ES-I3 (cell line): ENCODE data around the gene PDK2.

Experiments
- H3K36me3 ChIP-seq: 2 replicates; pipeline ENCODE4 v1.6.1; 2013; ENCODE audit warnings: mild to moderate bottlenecking, low read length, control low read depth, moderate library complexity; ENCODE audit not compliant: insufficient read depth
- H3K4me1 ChIP-seq: 2 replicates; pipeline ENCODE4 v1.6.1; 2013; ENCODE audit warnings: mild to moderate bottlenecking, control low read depth, low read length; ENCODE audit not compliant: insufficient read depth
- H3K9ac ChIP-seq: 2 replicates; pipeline ENCODE4 v1.6.1; 2013; ENCODE audit warnings: low read depth, mild to moderate bottlenecking, low read length, moderate library complexity
- H3K9me3 ChIP-seq: 2 replicates; pipeline ENCODE4 v1.6.1; 2013; ENCODE audit warnings: mild to moderate bottlenecking, low read length, moderate library complexity; ENCODE audit not compliant: control insufficient read depth, insufficient read depth

Gene PDK2

DNA sequence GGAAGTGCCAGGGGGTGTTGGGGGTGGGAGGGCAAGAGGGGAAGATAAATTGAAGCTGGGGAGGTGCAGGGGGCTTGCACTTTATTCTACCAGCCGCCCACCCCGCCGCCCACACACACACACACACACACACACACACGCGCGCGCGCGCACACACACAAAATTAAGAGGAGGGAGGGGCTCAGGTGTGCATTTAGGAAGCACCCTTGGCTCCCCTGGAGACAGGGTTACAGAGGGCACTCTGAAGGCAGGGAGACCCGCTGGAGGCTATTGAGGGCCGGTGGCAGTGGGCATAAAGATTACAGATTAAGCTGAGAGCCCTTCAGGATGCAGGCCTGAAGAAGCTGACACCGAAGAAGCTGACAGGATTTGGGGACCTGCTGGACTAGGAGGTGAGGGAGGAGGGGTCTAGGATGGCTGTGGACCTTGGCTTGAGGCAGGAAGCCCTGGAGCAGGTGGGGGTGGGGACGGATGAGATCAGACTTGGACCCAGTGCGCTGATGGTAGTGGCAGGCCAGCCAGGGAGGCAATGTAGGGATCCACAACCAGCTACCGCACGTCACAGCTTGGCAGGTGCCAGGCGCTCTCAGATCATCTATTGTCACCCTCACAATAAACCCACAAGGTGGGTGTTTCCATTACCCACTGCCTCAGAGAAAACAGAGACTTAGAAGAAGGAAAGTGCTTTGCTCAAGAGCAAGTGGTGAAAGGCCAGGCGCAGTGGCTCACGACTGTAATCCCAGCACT, 35.6 kb downstream of the PDK2 start:
- peak overlapping the region; percentile 74; the same call in 1 of the 2 replicates for H3K9ac ChIP-seq
- no peaks in the 10 kb centered on the region for H3K9me3 ChIP-seq
- no peaks in the 10 kb centered on the region for H3K36me3 ChIP-seq
- peaks cover 42% of the 10 kb centered on the region for H3K4me1 ChIP-seq

- Histone ChIP-seq H3K4me1 (peaks cover 42% of the 10 kb centered on the region), H3K9ac (no peak overlapping the region), H3K9me3 (no peaks in the 10 kb centered on the region), H3K36me3 (no peaks in the 10 kb centered on the region)
Measured at GRCh38 chr17:50132104-50132794, 37.1 kb downstream of the PDK2 start.

DNA sequence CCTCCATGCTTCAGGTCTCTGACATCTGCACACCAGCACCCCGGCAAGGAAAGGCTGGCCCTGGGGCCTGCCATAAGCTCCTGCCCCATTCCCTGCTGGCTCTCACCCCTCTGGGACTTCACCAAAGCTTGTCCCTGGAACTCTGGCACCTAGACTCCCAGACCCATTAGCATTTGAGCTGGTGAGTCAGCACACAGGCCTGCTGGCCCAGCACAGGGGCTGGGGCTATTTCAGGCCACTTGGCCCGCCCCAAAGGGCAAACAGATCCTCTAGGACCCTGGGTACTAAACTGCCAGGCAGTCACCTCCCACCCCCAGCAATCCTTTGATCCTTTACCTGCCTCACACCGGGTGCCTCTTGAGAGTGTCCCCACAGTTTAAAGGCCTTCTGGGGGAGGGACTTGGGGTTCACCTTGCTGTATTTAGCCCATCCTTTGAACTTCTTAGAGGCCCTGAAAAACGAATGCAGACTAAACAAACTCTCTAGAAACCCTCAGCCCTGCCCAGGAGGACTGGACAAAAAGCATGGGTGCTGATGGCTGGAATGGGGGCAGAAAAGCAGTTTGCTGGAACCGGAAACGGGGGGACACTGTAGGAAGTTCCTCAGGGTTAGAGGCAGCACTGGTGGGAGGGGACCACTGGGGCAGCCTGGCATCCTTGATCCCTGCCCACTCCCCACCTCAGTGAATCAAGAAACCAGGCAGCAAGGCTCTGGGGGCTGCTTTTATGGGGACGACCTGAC, 38.0 kb downstream of the PDK2 start:
- Histone ChIP-seq H3K4me1 (peaks cover 34% of the 10 kb centered on the region), H3K9me3 (no peaks in the 10 kb centered on the region), H3K9ac (no peak overlapping the region; the same call in 1 of the 2 replicates), H3K36me3 (0 out of 2 replicates have a peak, but pooled peaks cover 3% of the 10 kb centered on the region)

DNA sequence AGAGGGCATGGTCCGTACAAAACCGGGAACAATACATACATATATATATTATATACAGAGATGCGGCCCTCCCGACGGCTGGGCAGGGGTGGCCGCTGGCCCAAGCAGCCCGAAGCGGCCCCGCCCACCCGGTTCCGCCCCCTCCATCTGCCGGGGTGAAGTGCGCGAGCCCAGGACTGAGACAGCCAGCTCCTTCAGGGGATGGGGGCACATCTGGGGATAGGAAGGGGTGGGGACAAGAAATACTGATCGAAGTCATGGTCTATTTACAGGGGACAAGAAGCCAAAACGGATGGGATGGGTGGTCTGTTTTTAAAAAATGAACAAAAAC, 38.6 kb downstream of the PDK2 start:
- Histone ChIP-seq H3K9ac (no peak overlapping the region; the same call in 1 of the 2 replicates), H3K36me3 (0 out of 2 replicates have a peak, but pooled peaks cover 6% of the 10 kb centered on the region), H3K9me3 (no peaks in the 10 kb centered on the region), H3K4me1 (peaks cover 34% of the 10 kb centered on the region)

DNA sequence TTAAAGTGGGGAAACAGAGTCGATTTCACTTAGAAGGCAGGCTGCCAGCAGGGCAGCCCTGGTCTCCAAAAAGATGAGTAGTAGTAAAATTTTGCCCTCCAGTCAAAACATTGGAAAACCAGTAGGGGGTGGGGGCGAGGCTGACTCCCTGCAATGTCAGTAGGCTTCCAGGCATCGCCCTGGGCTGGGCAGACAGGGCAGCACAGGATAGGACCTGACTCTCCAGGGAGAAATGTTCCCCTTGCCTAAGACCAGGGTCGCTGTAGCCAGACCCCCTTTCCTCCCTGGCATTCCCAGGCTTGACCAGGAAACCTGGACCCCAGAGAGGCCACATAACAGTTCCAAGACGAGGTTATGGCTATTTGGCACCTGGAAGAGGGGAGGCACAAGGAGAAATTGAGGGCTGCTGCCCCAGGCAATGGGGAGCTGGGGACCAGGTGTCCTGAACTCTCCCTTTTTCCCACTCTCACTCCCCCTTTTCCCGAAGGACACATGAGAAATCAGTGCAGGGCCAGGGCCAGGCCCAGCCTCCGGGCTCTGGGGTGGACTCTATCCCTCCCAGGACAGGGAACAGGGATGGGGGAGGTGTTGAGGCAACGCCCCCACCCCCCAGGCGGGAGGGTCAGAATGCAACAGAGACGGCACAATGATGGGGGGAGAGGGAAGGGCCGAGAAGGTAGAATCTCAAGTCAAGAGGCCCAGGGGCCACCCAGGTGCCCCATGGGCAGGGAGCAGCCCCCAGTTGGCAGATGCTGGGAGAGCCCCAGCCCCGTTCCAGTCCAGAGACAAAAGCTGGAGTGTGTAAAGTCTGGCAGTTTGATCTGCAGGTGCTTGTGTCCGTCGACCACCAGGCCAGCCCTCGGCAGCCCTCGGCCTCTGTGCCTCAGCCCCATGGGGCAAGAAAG, 39.3 kb downstream of the PDK2 start:
- H3K9me3 ChIP-seq: no peaks in the 10 kb centered on the region
- peaks cover 12% of the 10 kb centered on the region; the same call in 1 of the 2 replicates for H3K36me3 ChIP-seq
- H3K9ac ChIP-seq: no peak overlapping the region; the same call in 1 of the 2 replicates
- H3K4me1 ChIP-seq: peaks cover 34% of the 10 kb centered on the region

DNA sequence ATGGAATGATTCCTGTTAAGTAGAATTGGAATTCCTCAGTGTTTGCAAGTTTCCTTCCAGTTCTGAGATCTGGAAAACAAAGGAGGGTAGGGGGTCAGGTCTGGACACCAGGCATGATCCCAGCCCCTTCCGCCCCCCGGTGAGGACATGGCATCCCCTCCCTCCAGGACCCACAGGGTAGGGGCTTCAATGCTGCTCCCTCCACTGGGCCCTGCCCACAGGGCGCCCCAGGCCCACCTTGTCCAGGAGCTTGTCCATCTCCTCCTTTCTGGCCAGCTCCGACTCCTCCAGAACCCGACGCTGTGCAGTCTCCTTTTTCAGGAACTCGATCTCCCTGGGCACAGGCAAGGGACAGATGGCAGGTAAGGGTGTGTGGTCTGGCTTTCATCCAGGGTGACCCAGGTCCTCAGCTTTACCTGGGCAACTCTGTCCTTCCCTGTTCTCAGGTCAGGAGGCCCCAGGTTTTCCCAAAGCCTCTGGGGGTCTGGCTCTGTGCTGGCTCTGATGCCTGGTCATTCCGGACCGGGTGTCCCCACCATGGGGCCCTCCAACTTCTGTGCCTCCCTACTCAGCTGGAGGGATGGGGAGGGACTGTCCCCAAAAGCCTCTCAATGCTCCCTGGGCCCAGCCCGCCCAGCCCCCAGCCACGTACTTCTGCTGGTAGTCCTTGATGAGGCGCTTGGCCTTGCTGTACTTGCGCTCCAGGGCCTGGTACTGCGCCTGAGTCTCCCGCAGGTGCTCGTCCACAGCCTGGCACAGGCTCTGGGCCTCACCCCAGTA, 40.4 kb downstream of the PDK2 start:
- Histone ChIP-seq H3K9ac (no peak overlapping the region), H3K9me3 (no peaks in the 10 kb centered on the region; the same call in 1 of the 2 replicates), H3K4me1 (peaks cover 34% of the 10 kb centered on the region), H3K36me3 (peaks cover 12% of the 10 kb centered on the region; the same call in 1 of the 2 replicates)

DNA sequence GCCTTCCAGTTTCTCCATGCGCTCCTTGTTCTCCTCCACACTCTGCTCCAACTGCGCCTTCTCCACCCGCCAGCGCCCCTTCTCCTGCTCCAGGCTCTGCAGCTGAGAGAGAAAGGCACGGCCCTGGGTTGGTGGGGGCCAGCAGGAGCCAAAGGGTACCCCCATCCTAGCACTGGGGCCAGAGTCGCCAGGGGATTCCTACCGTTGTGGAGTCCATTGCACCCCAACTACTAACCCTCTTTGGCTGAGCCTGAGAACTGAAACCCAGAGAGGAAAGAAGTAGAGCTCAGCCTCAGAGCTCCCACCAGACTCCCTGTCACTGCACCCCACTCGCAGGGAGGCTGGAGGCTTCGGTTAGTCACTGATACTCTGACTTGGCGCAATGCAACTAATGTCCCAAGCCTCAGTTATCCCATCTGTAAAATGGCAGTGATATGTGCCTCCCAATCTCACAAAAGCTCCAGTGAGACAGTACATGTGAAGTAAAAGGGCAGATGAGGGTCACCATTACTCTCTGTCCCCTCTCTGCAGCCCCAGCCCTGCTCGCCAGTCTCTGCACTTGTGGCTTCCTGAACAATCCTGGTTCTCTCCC, 41.0 kb downstream of the PDK2 start:
- H3K4me1 ChIP-seq: peaks cover 31% of the 10 kb centered on the region
- no peaks in the 10 kb centered on the region; the same call in 1 of the 2 replicates for H3K9me3 ChIP-seq
- H3K36me3 ChIP-seq: peaks cover 12% of the 10 kb centered on the region; the same call in 1 of the 2 replicates
- no peak overlapping the region for H3K9ac ChIP-seq

DNA sequence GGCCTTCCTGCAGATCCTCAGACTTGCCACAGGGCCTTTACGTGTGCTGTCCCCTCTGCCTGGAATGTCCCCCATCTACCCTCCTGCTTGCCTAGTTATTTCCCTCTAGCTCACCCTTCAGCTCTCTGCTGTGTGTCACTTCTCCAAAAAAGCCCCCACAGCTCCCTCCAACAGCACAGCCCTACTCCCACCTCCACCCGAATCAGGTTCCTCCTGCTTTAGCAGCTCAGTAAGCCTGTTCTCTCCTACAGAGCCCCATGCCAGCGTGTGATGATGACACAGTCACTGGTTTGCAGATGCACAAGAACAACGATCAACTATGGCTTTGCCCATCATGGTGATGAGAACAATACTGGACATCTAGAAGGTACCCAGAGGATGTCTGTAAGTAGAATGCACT, 41.9 kb downstream of the PDK2 start:
- Histone ChIP-seq H3K36me3 (peaks cover 12% of the 10 kb centered on the region; the same call in 1 of the 2 replicates), H3K9ac (no peak overlapping the region), H3K9me3 (no peaks in the 10 kb centered on the region; the same call in 1 of the 2 replicates), H3K4me1 (peaks cover 27% of the 10 kb centered on the region)

GRCh38 chr17:50139185-50139783, 44.1 kb downstream of the PDK2 start:
- Histone ChIP-seq H3K36me3 (peaks cover 12% of the 10 kb centered on the region; the same call in 1 of the 2 replicates), H3K4me1 (peaks cover 6% of the 10 kb centered on the region; the same call in 1 of the 2 replicates), H3K9ac (no peak overlapping the region), H3K9me3 (no peaks in the 10 kb centered on the region; the same call in 1 of the 2 replicates)

GRCh38 chr17:50139950-50140885, 45.1 kb downstream of the PDK2 start:
- Histone ChIP-seq H3K9me3 (no peaks in the 10 kb centered on the region; the same call in 1 of the 2 replicates), H3K36me3 (peaks cover 12% of the 10 kb centered on the region; the same call in 1 of the 2 replicates)

GRCh38 chr17:50141026-50141744, 46.0 kb downstream of the PDK2 start:
- peaks cover 12% of the 10 kb centered on the region; the same call in 1 of the 2 replicates for H3K36me3 ChIP-seq
- H3K4me1 ChIP-seq: no peaks in the 10 kb centered on the region; the same call in 1 of the 2 replicates
- no peak overlapping the region for H3K9ac ChIP-seq
- H3K9me3 ChIP-seq: no peaks in the 10 kb centered on the region; the same call in 1 of the 2 replicates

More at GRCh38 chr17:50139950-50140885, 45.1 kb downstream of the PDK2 start:
- no peaks in the 10 kb centered on the region for H3K4me1 ChIP-seq
- no peak overlapping the region for H3K9ac ChIP-seq
